IPS-20b (cell line): Measurements from ENCODE around the gene L3MBTL2.

ENCODE experiments used
- H3K27ac ChIP-seq: one replicate; pipeline ENCODE4 v1.5.1; 2013; ENCODE audit warnings: low read length
- H3K27me3 ChIP-seq: 2 replicates; pipeline ENCODE4 v1.6.1; 2013; ENCODE audit warnings: mild to moderate bottlenecking, low read length, inconsistent platforms; ENCODE audit not compliant: insufficient read depth
- H3K36me3 ChIP-seq: 2 replicates; pipeline ENCODE4 v1.6.1; 2013; ENCODE audit warnings: low read depth, mild to moderate bottlenecking, inconsistent platforms, low read length, moderate library complexity; ENCODE audit not compliant: insufficient read depth
- H3K4me1 ChIP-seq: 2 replicates; pipeline ENCODE4 v1.6.1; 2013; ENCODE audit warnings: mild to moderate bottlenecking, control low read depth, inconsistent platforms, low read length, moderate library complexity; ENCODE audit not compliant: insufficient read depth
- H3K4me3 ChIP-seq: 2 replicates; pipeline ENCODE4 v1.5.1; 2013; ENCODE audit warnings: mild to moderate bottlenecking, low read length, inconsistent platforms
- H3K9ac ChIP-seq: 2 replicates; pipeline ENCODE4 v1.6.1; 2013; ENCODE audit warnings: low read depth, mild to moderate bottlenecking, inconsistent platforms, low read length, moderate library complexity
- H3K9me3 ChIP-seq: 2 replicates; pipeline ENCODE4 v1.6.1; 2013; ENCODE audit warnings: mild to moderate bottlenecking, low read depth, low read length, inconsistent platforms; ENCODE audit not compliant: insufficient read depth

The L3MBTL2 gene

DNA sequence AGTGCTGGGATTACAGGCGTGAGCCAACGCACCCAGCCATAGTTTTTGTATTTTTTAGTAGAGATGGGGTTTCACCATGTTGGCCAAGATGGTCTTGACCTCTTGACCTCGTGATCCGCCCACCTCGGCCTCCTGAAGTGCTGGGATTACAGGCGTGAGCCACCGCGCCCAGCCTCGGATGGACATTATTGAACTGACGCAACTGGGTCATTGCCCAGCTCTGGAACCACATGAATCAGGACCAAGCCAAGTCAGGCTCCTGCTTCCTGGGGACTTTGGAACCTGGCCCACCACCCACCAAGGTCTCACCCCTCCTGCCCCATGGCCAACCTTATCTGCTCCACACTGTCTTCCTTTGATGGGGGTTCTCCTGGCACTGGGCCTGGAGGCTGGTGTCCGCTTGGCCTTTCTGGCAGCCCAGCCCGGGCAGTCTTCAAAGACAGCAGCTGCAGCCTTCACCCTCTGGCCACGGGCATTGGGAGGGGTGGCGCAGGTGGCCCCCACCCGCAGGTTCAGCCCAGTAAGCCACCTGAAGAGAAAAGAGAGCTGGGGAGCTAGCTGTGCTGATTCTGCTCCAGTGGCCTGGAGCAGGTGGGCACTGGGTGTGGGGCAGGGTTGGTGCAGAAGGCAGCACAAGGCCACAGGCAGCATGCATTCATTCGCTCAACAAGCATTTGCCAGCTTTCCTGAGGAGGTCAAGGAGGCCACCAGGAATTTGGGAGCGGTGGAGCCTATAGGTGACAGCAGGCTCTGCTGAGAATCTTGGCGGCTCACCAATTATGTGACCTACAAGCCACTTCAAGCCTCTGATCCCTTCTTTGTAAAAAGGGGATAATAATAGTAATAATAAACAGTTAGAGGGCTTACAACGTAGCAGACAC lies 29.9 kb downstream of the L3MBTL2 start:
- Histone ChIP-seq H3K27ac (no peak overlapping the region), H3K4me3 (no peak overlapping the region), H3K9ac (no peak overlapping the region), H3K36me3 (peaks cover 7% of the 10 kb centered on the region), H3K4me1 (no peaks in the 10 kb centered on the region), H3K27me3 (no peaks in the 10 kb centered on the region), H3K9me3 (no peaks in the 10 kb centered on the region)

DNA sequence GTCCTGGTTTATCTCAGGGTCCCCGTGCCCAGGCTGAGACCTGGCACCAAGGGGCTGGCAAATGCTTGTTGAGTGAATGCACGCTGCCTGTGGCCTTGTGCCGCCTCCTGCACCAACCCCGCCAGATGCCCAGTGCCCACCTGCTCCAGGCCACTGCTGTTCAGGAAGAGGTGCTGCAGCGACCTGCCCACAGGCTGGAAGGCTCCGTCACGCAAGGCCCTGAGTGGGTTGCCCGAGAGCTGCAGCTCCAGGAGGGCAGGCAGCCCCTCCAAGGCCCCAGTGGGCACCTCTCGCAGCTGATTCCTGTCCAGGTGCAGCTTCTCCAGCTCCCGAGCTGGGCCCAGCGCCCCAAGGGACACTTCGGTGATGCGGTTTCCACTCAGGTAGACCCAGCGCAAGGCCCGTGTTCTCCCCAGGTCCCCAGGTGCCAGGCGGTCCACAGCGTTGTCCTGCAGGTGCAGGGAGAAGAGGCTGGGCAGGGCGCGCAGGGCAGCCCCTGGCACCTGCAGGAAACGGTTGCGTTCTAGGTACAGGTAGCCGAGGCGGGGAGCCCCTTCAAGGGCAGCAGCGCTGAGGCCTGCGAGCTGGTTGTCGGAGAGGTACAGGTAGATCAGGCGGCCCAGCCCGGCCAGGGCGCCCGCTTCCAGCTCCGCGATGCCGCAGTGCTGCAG lies 32.1 kb downstream of the L3MBTL2 start:
- no peaks in the 10 kb centered on the region for H3K36me3 ChIP-seq
- no peak overlapping the region for H3K9ac ChIP-seq
- no peaks in the 10 kb centered on the region for H3K4me1 ChIP-seq
- no peak overlapping the region for H3K27ac ChIP-seq
- H3K9me3 ChIP-seq: no peaks in the 10 kb centered on the region
- H3K4me3 ChIP-seq: peak overlapping the region; percentile 54; the same call in 1 of the 2 replicates
- no peaks in the 10 kb centered on the region for H3K27me3 ChIP-seq

DNA sequence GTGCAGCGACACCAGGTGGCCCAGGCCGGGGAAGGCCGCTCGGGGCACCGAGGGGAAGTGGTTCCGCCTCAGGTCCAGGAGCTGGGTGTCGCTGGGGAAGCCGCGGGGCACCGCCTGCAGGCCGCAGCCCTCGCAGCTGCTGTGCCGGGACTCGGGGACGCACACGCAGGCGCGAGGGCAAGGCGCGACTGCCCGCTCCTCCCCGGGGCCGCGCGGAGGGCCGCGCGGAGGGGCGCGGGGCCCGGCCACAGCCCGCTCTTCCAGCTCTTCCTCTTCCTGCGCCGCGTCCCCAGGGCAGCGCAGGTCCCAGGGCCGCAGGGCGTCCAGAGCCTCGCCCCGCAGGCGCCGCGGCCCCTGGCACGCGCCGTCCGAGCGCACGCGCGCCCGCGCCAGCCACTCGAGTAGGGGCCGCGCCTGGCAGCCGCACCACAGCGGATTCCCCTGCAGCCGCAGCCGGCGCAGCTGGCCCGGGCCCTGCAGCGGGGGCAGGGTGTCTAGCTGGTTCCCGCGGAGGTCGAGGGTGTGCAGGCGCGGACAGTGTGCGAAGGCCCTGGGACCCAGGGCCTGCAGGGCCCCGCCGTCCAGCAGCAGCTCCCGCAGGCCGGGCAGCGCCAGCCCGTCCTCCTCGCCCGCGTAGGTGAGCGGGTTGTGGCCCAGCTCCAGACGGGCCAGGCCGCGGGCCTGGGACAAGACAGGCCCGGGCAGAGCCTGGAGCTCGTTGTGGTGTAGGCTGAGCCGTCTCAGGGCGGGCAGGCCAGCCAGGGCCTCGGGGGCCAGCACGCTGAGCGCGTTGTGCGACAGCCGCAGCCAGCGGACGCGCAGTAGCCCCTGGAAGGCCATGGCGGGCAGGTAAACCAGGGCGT lies 32.8 kb downstream of the L3MBTL2 start:
- H3K4me1 ChIP-seq: no peaks in the 10 kb centered on the region
- no peaks in the 10 kb centered on the region for H3K9me3 ChIP-seq
- no peak overlapping the region for H3K27ac ChIP-seq
- no peaks in the 10 kb centered on the region for H3K27me3 ChIP-seq
- H3K4me3 ChIP-seq: peak overlapping the region; percentile 54; the same call in 1 of the 2 replicates
- H3K9ac ChIP-seq: peak overlapping the region; percentile 27; the same call in 1 of the 2 replicates
- H3K36me3 ChIP-seq: no peaks in the 10 kb centered on the region

DNA sequence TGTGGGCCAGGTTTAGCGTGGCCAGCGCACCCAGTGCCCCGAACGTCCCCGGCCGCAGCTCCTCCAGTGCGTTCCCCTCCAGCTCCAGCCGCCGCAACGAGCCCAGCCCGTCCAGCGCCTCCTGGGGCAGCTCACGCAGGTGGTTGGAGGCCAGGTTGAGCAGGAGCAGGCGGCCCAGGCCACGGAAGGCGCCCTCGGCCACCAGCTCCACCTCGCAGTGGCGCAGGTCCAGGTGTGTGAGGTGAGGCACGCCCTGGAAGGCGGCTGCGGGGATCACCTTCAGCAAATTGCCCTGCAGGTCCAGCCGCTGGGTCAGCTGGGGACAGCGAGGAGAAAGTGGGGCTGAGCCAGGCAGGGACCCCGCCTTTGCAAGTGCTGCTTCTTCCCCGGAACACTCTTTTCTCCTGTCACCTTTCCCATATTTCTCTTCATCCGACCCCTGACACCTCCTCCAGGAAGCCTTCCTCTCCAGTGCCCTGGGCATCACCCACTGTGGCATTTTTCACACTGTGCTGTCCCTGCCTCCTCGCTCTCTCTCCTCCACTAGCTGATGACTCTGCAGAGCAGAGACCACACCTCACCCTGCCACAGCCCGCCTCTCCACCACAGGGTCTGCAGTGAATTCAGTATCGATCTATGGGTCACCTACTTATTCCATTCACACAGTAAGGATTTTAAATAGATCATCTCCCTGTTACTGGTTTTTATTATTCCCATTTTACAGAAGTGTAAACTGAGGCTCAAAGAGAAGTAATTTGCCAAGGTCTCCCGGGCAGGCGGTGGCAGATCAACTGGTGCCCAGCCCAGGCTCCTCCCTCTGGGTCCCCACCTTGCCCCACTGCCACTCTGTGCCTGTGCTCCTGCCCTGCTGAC lies 33.7 kb downstream of the L3MBTL2 start:
- Histone ChIP-seq H3K9me3 (no peaks in the 10 kb centered on the region), H3K36me3 (no peaks in the 10 kb centered on the region), H3K4me1 (no peaks in the 10 kb centered on the region), H3K4me3 (no peak overlapping the region), H3K27ac (no peak overlapping the region), H3K27me3 (no peaks in the 10 kb centered on the region), H3K9ac (no peak overlapping the region; the same call in 1 of the 2 replicates)

DNA sequence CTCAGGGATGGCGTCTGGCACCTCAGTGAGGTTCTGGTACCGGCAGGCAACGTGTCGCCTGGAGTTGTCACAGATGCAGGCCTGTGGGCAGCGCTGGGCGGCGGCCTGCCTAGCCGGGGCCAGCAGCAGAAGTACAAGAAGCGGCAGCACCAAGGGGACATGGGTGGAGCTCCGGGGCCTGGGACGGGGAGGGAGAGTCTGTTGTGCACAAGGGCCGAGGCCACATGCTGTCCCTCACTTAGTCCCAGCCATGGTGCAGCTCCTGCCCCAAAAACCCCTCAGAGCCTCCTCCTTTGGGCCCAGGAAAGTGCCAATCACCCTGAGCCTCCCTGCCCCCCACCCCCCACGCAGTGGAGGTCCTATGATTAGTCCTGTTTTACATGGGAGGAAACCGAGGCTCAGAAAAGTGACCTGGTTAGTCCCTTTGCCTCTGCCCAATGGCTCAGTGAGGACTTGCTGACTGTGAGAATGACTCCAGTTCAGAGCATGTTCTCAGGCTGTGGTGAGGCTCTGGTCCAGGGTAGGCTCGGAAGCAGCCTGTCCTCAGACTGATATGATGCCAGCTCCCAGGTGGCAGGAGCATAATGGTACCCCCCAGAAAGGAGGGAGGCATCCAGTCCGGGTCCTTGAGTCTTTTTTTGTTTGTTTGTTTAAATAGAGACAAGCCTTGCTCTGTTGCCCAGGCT lies 34.5 kb downstream of the L3MBTL2 start:
- Histone ChIP-seq H3K4me1 (no peaks in the 10 kb centered on the region), H3K27ac (no peak overlapping the region), H3K27me3 (no peaks in the 10 kb centered on the region), H3K9me3 (no peaks in the 10 kb centered on the region), H3K4me3 (no peak overlapping the region), H3K36me3 (no peaks in the 10 kb centered on the region), H3K9ac (no peak overlapping the region)

DNA sequence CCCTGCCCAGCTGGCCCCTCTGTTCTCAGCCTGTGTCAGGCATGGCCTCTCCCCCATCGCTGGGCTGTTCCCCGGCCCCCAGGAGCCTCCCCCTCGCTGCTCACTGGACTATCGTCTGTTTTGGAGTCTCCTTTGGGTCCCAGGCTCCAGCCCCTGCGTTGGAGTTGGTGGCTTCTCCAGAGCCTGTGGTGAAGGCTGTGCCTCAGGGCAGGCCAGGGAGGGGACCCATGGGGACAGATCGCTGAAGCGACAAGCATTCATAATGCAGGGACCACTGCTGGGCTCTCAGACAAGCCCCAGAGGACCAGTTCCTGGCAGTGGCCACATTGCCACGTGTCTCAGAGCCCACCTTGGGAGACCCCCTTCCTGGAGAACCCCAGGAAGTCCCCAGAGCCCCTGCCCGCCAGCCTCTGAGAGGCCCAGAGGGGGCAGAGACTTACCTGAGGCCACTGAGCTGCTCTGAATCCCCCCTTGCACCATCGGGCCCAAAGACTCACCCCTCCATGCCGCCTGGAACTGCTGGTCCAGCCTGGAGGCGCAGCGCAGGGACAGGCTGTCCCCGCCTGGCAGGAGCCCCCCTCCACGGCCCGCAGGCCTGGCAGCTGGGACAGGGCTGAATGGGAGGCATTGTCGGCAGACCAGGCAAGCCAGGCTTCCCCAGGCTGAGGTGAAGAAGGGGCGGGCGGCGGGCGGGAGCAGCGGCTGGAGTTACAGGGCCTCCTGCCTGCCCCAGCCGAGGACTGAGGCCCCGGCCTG lies 35.4 kb downstream of the L3MBTL2 start, which contains the start of gene CHADL:
TSS of gene CHADL (minus strand) at position 555 of the 756 bp plus-strand sequence. CDS start at position 505, 50 bp downstream.
- H3K4me3 ChIP-seq: no peak within 1 kb of the TSS
- H3K4me1 ChIP-seq: no peaks in the 10 kb centered on the region

DNA sequence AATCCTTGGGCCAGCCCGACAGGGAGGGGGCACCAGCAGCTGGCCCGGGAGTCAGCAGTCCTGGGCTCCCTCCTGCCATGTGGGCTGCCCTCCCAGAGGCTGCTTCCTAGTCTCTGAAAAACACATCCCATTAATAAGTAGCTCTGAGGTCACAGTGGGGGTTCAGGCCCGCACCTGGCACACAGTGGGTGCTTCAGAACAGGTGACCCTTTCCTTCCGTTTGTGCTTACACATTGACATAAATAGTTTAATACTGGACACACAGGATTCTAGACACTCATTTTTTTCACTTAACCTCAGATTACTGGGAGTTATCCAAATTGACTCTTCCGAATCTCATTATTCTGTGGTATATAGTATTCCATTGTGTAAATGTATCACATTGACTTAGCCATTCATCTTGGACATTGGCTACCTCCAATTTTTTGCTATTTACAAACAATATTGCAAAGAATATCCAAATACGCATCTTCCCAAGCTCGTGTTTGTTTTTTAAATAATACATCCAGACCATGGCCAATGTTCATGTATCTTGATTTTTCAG lies 36.1 kb downstream of the L3MBTL2 start:
- Histone ChIP-seq H3K36me3 (peaks cover 14% of the 10 kb centered on the region), H3K4me3 (no peak overlapping the region), H3K27me3 (no peaks in the 10 kb centered on the region), H3K27ac (no peak overlapping the region), H3K9ac (no peak overlapping the region), H3K4me1 (no peaks in the 10 kb centered on the region), H3K9me3 (no peaks in the 10 kb centered on the region)

More for the DNA sequence above, 35.4 kb downstream of the L3MBTL2 start, which contains the start of gene CHADL:
- H3K9ac ChIP-seq: no peak within 1 kb of the TSS
- no peaks in the 10 kb centered on the region for H3K27me3 ChIP-seq
- peaks cover 7% of the 10 kb centered on the region; the same call in 1 of the 2 replicates for H3K36me3 ChIP-seq
- H3K27ac ChIP-seq: no peak within 1 kb of the TSS
- H3K9me3 ChIP-seq: no peaks in the 10 kb centered on the region

DNA sequence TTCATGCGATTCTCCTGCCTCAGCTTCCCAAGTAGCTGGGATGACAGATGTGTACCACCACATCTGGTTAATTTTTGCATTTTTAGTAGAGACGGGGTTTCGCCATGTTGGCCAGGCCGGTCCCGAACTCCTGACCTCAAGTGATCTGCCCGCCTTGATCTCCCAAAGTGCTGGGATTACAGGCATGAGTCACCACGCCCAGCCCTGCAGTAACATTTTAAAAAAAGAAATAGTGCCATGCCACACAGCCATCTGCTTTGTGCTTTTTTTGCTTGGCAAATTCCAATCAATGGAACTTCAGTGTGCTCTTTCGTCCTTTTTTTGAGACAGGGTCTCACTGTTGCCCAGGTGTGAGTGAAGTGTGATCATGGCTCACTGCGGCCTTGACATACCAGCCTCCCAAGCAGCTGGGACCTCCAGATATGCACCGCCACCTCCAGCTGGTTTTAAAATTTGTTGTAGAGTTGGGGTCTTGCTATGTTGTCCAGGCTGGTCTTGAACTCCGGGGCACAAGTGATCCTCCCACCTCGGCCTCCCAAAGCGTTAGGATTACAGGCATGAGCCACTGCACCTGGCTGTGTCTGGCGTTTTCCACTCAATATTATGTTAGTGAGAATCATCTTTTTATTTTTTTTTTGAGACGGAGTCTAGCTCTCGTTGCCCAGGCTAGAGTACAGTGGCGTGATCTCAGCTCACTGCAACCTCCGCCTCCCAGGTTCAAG lies 37.4 kb downstream of the L3MBTL2 start:
- H3K36me3 ChIP-seq: peaks cover 26% of the 10 kb centered on the region
- no peak overlapping the region for H3K9ac ChIP-seq
- H3K4me3 ChIP-seq: no peak overlapping the region
- H3K4me1 ChIP-seq: no peaks in the 10 kb centered on the region
- H3K27me3 ChIP-seq: no peaks in the 10 kb centered on the region
- H3K27ac ChIP-seq: no peak overlapping the region
- no peaks in the 10 kb centered on the region for H3K9me3 ChIP-seq

DNA sequence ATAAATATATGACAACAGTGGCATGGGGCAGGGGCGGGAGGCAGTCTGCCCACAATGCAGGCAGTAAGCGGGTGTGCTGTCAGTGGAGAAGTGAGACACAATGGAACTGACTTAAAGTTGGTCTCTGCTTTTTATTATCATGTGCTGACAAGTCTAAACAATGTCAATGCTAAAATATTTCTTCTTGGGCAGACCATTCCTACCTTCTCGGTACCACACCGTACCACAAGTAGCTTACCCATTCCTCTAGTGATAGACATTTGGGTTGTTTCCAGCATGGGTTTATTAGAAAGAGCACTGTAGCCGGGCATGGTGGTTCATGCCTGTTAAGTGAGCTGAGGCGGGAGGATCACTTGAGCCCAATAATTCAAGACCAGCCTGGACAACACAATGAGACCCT lies 38.2 kb downstream of the L3MBTL2 start:
- Histone ChIP-seq H3K9me3 (no peaks in the 10 kb centered on the region), H3K27ac (no peak overlapping the region), H3K36me3 (peaks cover 34% of the 10 kb centered on the region), H3K9ac (no peak overlapping the region), H3K27me3 (no peaks in the 10 kb centered on the region), H3K4me3 (no peak overlapping the region), H3K4me1 (no peaks in the 10 kb centered on the region)
